GM18502 (cell line): ENCODE data around the gene MPPED1.

Source experiments
- ATAC-seq: cut with Tn5 transposase; IDR thresholded peaks from one replicate; pipeline ENCODE4 v1.9.1; 2021; ENCODE audit warnings: mild to moderate bottlenecking; ENCODE audit not compliant: unreplicated experiment, poor library complexity

Gene MPPED1

DNA sequence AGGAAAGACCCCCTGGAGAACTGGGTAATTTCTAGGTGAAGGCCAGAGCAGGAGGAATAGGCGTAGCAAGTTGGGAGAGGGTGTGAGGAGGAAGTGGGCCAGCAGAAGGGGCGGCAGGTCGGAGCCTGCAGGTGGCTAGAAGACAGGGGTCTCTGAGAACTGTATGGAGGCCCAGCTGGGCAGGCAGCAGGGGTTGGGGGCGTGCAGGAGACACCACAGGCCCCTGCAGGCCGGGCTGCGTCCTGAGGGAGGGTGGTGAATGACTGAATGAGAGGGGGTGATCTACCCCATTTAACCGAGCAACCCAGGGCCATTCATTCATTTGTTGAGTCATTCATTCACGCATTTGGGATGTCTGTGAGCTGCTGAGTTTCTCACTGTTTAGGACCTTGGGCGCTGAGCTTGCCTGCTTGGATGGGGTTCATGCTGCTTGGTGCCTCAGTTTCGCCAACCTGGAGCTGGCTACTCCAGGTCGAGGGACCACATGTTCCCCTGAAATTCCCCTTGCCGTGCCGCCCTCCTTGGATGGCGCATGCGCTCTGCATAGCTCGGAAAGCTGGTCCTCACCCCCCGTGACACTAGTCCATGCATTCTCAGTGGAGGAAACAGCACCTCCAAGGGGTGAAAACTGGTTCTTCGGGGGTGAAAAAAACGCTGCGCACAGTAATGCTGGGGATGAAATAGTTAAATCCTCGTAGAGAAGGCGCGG lies 15.6 kb downstream of the MPPED1 start:
- no peak for ATAC-seq

DNA sequence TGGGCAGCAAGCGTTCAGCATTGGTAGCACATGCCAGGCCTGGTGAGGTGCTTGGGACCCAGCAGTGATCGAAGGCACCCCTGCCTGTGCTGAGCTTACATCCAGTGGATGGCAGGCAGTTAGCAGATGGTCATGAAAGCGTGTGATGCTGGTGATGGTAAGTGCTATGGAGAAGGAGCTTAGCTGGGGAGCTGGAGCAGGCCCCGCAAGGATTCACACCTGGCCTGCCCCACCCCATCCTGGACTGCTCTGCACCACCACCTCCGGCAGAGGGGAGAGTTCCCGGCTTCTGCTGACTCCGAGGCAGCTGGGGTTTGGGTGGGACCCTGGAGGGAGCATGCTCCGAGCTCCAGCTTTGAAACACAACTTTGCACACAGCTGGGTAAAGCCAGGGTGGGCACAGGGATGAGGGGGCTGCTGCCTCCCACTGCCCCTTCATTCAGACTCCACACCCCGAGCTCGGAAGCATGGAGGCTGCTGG lies 16.2 kb downstream of the MPPED1 start:
- no peak for ATAC-seq

DNA sequence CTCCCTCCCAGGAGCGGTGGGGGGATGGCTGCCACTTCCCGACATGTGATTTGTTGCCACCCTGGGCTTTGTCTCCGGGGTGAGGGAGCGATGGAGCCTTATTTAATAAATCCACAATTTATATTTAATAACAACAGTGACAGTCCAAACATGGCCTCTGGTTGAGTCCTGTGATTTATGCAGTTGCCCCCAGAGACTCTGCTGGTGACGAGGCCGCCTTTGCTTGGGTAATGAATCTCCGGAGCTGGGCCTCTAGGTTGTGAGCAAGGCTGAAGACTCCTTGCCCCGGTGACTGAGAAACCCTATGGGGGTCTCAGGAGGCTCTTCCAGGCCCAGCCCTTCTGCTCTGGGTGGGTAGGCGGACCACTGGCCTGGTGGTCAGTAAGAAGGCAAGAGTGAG lies 16.7 kb downstream of the MPPED1 start:
- ATAC-seq: no peak

DNA sequence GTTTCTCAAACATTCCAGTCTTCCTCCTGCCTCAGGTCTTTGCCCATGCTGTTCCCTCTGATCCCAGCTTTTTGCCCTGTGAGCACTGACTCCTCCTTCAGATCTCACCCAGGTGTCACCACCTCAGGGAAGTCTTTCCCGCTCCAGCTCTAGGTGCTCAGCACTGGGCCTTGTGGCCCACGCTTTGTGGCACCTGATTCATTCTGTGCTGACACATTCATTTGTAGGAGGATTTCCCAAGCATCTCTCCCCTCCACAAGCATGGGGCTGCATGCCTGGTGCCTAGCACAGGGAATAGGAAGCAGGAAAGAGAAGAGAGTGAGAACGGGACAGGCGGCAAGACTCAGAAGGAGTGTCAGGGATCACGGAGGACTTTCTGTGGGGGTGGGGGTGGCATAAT lies 17.6 kb downstream of the MPPED1 start:
- no peak for ATAC-seq

DNA sequence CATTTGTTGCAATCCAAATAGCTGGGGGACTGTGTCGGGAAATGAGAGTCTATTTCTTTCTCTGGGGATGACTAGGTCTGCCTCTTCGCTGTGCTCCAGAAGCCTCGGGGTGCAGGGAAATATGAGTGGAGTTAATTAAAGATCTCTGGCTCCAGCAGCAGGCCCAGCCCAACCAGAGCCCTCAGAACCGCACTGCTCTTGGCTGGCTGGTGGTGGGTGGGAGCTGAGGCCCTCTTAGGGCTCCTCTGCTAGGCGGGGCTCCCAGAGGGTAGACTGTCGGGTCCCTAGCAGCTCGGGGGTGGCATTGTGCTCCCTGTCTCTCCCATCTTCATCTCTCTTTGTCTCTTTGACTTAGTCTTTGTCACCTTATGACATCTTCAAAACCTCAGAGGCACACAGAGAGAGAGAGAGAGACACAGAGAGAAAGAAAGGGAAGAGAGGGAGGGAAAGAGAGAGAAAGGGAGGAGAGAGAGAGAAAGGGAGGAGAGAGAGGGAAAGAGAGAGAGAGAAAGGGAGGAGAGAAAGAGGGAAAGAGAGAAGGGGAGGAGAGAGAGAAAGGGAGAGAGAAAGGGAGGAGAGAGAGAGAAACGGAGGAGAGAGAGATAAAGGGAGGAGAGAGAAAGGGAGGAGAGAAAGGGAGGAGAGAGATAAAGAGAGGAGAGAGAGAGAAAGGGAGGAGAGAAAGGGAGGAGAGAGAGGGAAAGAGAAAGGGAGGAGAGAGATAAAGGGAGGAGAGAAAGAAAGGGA lies 20.2 kb downstream of the MPPED1 start:
- no peak for ATAC-seq

DNA sequence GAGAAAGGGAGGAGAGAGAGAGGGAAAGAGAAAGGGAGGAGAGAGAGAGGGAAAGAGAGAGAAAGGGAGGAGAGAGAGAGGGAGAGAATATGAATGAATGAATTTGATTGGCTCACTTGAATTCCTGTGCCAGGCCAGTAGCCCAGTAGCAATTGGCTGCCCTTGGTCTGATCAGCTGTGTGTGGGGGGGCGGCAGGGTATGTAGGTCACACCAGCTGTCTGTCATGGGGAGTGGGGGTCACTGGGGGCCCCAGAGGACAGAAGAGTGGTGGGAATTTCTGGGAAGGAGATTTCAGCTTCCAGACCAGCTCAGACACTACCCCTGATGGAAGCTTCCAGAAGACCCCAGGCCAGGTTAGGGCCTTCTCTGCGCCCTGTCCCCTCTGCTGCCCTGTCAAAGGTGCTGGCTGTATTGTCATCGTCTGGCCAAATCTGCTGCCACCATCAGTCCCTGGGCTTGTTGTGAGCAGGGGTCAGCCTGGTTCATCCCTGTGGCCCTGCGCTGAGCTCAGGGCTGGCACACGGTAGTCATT lies 21.1 kb downstream of the MPPED1 start:
- ATAC-seq: no peak

DNA sequence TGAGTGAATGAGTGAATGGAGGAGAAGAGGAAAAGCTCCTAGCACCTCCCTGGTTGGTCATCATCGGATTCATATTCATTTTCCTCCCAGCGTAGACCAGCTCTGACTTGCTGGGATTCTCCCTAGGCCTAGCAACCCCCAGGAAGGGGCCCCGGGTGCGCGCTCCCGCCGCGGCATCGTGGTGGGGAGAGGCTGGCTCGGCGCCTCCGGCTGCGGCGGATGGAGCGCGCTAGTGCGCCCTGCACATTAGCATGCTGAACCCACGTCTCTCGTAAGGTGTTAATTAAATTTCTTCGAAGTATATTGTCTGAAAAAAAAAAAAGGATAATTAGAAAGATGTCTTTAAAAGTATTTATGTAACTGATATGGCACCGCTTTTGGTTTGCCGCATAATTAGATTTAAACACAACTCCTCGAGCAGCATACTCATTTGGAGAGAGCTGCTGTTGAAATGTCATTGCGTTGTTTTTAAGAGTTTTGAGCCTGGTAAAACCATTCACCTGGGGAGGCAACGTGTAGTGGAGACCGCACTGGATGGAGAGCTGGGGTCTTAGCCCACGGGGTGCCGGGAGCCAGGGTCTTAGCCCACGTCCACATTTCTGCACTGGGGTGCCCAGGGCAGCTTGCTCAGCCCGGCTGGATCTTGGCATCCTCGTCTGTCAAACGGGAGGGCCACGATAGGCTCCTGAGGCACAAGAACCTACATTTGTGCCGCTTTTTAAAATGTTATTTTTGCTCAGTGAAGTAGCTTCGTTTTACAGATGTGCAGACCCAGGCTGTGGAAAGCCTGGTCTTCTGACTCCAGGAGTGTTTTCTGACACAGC lies 21.8 kb downstream of the MPPED1 start:
- ATAC-seq: no peak

DNA sequence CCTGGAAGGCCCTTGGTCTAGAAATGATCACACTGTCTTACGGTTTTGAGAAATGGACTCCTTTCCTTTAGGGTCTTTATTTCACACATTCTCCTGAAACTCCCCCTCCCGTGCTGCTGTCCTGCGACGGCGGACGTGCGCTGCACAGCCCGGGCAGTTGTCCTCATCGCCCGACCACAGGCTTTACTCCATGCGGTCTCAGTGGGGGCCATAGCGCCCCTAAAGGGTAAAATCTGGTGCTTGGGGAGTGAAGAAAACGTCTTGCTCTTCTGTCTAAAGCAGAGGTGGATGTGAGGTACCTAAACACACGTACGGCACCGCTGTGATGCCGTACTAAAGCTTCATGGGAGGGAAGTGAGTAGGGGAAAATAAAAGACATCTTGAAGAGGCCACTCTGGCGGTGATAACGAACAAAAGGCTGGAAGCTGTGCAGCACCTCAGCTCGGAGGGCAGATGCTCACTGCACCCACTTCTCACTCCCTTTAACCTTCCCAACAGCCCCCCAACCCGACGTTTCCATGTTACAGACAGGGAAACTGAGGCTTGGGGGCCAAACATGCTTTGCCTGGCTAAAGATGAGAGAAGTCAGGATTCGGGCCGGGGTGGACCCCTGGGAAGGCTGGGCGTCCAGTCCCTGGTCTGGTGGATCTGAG lies 22.6 kb downstream of the MPPED1 start:
- ATAC-seq: no peak

DNA sequence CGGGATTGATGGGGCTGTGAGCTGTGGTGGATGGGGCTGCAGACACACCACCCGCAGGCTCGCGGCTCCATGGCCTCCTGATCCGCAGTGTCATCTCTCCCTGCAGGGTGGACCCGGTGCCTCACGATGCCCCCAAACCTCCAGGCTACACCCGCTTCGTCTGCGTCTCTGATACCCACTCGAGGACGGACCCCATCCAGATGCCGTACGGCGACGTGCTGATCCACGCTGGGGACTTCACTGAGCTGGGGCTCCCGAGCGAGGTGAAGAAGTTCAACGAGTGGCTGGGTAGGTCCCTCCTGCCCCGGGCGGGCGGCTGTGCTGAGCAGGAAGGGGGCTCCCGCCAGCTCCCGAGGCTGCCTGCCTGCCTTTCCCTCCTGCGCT lies 23.1 kb downstream of the MPPED1 start:
- ATAC-seq: no peak

DNA sequence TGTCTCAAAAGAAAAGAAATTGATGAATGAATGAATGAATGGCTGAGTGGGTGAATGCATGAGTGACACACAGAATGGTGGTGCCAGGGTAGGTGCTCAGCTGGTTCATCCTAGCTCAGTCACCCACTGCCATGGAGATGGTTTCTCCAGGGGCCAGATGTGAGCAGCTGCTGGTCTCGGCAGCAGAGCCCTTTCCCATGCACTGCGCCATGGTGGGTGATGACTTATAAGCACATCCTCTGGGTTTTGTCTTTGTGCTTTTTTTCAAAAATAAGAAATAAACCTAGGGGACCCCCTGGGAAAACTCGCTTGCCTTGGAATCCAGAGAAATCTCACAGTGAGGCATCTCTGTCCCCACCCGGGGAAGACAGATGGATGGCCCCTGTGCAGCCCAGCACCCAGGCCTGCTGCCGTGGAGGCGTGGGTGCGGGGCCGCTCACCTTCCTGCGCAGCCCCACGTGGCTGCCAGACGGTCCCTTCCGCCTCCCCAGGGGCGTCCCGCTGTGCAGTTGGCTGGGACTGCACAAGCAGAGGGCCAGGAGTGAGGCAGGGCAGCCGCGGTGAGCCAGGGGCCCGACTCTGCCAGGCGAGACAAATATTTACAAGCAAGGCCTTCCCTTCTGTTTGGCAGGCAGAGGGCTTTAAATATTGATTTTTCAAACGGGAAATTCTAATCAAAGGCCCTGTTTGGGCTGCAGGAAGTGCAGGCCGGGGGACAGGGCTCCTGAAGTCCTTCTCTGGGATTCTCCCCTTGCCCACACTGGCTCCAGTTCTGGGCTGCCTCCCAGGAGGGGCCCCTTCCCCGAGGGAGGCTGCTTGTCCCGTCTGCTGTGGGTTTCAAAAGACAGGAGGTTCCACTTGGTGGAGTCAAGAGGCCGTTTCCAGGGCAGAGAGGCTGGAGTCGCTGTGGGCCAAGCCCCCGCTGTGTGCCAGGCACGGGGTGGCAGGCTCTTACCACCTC lies 24.3 kb downstream of the MPPED1 start:
- ATAC-seq: no peak

DNA sequence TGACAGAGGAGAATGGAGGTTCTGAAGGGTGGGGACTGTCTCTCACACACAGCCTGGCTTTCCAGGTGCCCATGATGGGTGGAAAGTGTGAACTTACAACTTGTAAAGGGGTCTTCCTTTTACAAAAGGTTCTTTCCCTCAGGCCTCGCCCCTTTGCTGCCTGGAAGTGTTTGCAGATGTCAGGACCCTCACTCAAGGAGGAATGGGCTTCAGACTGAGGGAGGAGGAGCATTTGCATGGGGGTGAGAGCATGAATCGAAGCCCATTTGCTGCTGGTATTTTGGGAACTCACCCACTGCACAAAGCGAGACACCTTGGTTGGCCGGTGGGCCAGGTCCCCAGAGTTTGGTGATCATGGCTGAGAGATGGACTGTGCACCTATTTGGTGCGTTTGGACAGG lies 25.1 kb downstream of the MPPED1 start:
- no peak for ATAC-seq

DNA sequence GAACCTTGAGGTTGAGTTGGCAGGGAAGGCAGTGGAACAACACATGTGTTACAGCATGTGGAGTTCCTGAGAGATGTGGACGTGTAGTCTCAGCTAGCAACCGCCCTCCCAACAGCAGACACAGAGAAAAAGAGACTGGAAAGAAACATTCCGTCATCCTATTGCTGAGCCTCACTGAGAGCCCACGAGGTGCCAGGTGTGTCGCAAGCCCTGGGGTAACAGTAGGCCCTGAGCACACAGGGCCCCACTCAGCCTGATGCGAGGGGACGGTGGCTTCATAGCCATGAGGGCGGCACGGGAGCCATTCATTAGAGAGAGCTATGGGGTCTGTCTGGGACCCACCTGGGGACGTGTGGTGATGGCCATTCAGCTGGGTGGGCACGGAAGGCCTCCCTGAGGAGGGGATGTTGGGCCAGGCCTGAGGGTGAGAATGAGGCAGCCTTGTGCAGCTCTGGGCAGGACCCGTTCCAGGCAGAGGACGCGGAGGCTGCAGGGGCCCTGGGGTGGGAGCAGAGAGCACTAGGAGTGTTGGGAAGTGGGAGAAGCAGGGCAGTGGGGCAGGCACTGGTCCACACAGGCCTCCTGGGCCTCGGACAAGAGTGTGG lies 26.2 kb downstream of the MPPED1 start:
- no peak for ATAC-seq

DNA sequence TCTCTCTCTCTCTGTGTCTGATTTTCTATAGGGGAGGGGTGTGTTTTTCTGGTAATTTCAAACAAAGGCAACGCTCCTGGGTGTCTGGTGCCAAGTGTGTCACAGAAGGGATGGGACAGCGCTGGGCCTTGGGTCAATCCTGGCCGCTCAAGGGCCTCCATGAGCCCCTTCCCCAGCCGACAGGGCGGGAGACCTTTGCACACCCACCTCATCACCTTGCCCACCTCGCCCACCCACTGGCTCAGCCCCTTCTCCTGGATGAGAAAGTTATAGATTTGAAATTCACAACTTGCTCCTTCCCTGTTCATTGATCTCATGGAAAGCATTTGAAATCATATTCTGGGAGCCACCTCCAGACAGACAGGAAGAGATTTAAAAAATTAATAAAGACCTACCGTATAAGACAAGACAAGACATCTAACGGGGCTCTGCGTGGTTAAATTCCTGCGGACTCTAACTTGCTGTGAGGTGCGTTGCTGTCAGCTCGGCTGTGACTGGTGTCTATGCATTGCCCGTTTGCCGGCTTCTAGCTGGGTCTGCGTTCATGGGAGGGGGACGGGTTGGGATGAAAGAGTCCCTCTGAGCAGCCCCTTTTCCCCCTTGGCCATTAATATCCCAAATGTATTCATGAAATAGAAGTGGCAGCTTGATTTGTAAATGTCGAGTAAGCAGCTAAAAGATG lies 27.0 kb downstream of the MPPED1 start:
- no peak for ATAC-seq

DNA sequence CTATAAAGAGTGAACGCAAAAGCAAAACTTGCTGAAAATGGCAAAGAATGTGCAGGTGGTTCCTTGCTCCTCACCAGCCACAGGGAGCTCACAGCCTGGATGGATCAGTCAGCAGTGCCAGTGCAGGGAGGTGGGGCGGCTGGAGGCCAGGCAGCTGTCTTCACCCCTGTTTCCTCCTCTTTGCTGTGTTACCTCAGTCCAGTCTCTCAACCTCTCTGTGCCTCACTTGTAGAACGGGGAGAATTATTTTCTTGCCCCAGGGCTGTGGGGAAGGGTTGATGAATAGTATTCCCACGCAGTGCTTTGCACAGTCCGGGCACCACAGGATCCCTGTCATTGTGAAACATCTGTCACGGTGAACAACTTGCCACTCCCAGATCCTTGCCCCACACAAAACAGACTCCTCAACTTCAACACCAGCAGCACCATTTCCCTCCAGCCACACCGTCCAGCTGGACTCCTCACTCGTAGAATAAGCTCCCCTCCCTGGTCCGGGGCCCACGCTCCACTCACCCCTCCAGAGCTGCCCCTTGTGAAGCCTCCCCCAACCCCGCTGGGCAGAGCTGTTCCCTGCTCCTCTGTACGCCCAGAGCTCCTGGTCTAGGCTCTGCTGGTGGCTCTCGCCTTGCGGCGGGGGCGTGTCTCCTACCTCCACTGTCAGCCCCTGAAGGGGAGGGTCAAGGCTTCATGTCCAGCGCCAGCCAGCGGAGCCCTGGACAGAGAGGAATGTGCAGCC lies 27.7 kb downstream of the MPPED1 start:
- no peak for ATAC-seq

DNA sequence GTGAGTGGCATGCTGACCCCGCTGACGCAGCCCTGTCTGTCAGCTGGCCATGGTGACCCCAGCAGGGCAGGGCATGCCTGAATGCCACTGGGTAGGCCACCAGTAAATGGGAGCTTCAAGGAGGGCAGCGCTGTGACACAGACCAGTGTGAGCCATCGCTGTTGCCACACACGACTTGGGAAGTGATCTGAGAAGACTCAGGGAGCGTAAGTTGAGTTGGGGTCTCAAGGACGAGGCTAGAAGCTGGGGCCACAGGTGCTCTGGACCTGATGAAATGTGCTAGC lies 28.2 kb downstream of the MPPED1 start:
- no peak for ATAC-seq

DNA sequence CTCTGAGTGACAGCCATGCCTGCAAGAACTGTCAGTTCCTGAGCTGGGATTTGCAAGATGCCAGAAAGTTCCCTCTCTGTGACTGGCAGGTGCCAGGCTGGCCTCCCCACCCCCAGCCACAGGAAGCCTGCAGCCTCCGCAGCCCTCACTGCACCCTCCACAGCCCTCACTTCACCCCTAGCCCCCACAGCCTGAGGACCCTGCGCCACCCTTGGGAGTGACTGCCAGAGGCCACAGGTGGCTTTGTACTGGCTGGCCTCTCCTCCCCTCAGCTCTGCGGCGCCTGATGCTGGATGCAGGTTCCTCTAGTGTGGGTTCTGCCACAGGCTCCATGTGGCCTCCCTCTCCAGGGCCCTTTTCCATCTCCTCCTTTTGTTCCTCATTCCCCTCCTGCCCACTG lies 28.7 kb downstream of the MPPED1 start:
- no peak for ATAC-seq

DNA sequence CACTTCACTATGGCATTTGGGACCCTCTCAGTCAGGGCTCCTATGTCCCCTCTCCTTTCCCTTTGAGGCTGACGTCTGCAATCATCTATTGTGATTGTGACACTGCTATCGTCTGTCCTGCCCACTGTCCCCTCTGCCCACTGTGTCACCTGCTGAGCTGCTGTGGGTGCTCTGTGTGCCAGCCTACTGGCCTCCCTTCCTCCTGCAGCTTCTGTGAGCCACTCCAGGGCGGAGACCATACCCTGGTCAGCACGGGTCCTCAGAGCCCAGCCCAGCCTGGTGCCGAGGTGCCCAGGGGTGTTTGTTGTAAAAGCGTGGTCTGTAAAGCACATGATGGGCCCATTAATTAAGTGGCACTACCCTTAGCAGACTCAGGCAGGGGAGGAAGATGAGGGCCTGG lies 29.4 kb downstream of the MPPED1 start:
- no peak for ATAC-seq

DNA sequence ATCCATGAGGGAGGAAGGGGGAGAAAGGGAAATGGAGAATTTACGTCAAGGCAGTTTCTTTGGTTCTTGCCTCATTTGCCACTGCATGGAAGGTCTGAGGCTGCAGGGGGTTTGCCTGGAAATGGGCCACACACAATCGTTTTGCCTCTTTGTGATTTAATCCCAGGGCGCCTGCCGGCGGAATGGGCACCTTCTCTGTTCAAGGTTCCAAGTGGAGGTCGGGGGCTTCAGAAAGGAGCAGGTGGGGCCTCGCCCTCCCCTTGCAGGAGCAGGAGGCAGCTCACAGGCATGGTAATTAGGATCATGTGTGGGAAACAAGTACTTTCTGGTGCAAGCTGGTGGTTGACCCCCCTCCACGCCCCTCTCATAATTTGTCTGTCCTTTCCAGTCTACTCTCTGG lies 29.9 kb downstream of the MPPED1 start:
- ATAC-seq: no peak
